ENCODE measurements around the gene ABHD12B. TPM values are rescaled to one million over a fixed set of nuclear protein-coding genes. Genes with fewer than 3 reads are reported as not detected.

The ABHD12B gene
- total RNA-seq, 1 experiment from 2014 or later, result 51.0 TPM

DNA sequence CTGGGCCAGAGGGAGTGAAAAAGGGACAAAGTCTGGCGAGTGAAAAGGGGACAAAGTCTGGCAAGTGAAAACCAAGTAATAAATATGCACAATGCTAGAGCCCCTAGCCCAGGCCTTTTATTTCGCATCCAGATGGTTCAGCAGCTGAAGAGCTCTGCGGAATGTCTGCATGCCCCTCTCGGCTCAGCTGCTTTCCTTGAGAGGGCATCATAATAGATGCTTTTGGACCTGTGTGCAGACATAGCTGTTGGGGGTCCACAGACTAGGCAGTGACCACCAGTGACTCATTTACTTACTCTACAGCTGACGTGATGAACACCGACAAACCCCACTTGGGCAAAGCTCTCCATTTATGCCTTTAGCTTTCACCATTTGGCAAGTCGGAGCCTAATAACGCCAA is 45.2 kb upstream of the ABHD12B start:
- H3K9me3 Mint-ChIP-seq, result peaks cover 0 to 4% of the 10 kb centered on the region in 2 experiments; a peak in 1 of 5 replicates
- Histone ChIP-seq H3K9me3 (ENCODE audit: control insufficient read depth, low read depth, low read length) (no peaks in the 10 kb centered on the region), H4K20me1 (ENCODE audit: control insufficient read depth, insufficient read depth, insufficient read length) (no peaks in the 10 kb centered on the region), H3K23me2 (ENCODE audit: insufficient read length, low read depth, low read length, poor library complexity, severe bottlenecking) (peaks cover 13% of the 10 kb centered on the region), H2BK12ac (ENCODE audit: insufficient read length, low read depth, low read length) (no peak overlapping the region), H2BK120ac (ENCODE audit: low read depth, low read length, poor library complexity, severe bottlenecking) (no peak overlapping the region), H3K4ac (ENCODE audit: low read depth, low read length) (no peak overlapping the region), H3T11ph (ENCODE audit: low read length) (no peak overlapping the region), H3K4me1 (ENCODE audit: insufficient read depth, low read length) (peaks cover 3% of the 10 kb centered on the region; the same call in 1 of the 2 replicates), H2BK15ac (ENCODE audit: low read depth, low read length) (no peak overlapping the region), H2AK5ac (ENCODE audit: insufficient read length, low read length) (no peak overlapping the region), H2BK20ac (ENCODE audit: low read depth, low read length, poor library complexity, severe bottlenecking) (no peak overlapping the region), H4K91ac (ENCODE audit: insufficient read length, low read depth, low read length) (no peak overlapping the region), H3K27me3 (ENCODE audit: insufficient read depth, low read length) (peaks cover 35% of the 10 kb centered on the region; the same call in 1 of the 2 replicates), H2AFZ (ENCODE audit: low read length) (no peak overlapping the region), H4K8ac (replicated peaks; ENCODE audit: insufficient read length, low read depth, low read length) (no peak overlapping the region), H3K56ac (ENCODE audit: insufficient read length, low read depth, low read length) (no peak overlapping the region), H3K9ac (ENCODE audit: extremely low read depth, insufficient read length, low read length) (no peak overlapping the region), H3K79me2 (ENCODE audit: insufficient read depth, low read length) (no peaks in the 10 kb centered on the region; the same call in 1 of the 2 replicates), H3K4me2 (ENCODE audit: insufficient read depth, insufficient read length, low read length) (no peak overlapping the region), H3K23ac (ENCODE audit: insufficient read length, low read depth, low read length) (no peak overlapping the region), H2BK5ac (ENCODE audit: insufficient read length, low read length) (no peak overlapping the region), H4K5ac (ENCODE audit: insufficient read length, low read depth, low read length) (no peak overlapping the region), H3K14ac (ENCODE audit: insufficient read depth, low read length) (no peak overlapping the region), H3K27ac (ENCODE audit: insufficient read length, low read depth, low read length) (no peak overlapping the region), H3K79me1 (ENCODE audit: insufficient read depth, low read depth, low read length, poor library complexity, severe bottlenecking) (no peaks in the 10 kb centered on the region), H3K18ac (ENCODE audit: insufficient read length, low read depth, low read length) (no peak overlapping the region)
- TF ChIP-seq CTCF (conservative IDR thresholded peaks at IDR 0.05), result no peak
- DNase-seq, result no peak
- peaks cover 49 to 50% of the 10 kb centered on the region in 2 experiments for H3K4me1 Mint-ChIP-seq
- H3K36me3 Mint-ChIP-seq (ENCODE audit: insufficient read depth in 1 of 3, low read depth in 3 of 3), result peaks cover 2 to 10% (median 2%) of the 10 kb centered on the region in 3 experiments
- H3K4me3 Mint-ChIP-seq, result no peak overlapping the region
- H3K27ac Mint-ChIP-seq, result no peak overlapping the region; a peak in 1 of 7 replicates
- peaks cover 82% of the 10 kb centered on the region for H3K27me3 Mint-ChIP-seq (ENCODE audit: low read depth)
- WGBS (ENCODE audit: extremely low coverage, insufficient read length, low lambda C conversion rate), result no CpG with 5 or more reads among the region's 8 CpGs

Measured in H9 (cell line).